Measurements from ENCODE around the gene CNIH1.

Gene CNIH1

GRCh38 chr14:54453252-54453651, 12.1 kb upstream of the CNIH1 start:
- Histone ChIP-seq H3K4me3 (replicated peaks; ENCODE audit: insufficient read depth, low read length) (no peak overlapping the region), H3K27ac (replicated peaks) (no peak overlapping the region), H3K27me3 (ENCODE audit: insufficient read depth, poor library complexity, severe bottlenecking) (no peaks in the 10 kb centered on the region)
- DNase-seq (ENCODE audit: low read depth in 1 of 2, low spot score in 1 of 2): no peak
- TF ChIP-seq SPI1 (IDR thresholded peaks at IDR 0.05; ENCODE audit: borderline replicate concordance, low read depth) (no peak), POLR2AphosphoS5 (IDR thresholded peaks at IDR 0.05; ENCODE audit: low read depth) (no peak), GABPA (IDR thresholded peaks at IDR 0.05; ENCODE audit: low read depth) (no peak), CTCF (IDR thresholded peaks at IDR 0.05; ENCODE audit: insufficient read depth, low read length) (no peak), REST (IDR thresholded peaks at IDR 0.05; ENCODE audit: insufficient replicate concordance, low read depth) (no peak)

GRCh38 chr14:54451961-54452360, 10.8 kb upstream of the CNIH1 start:
- DNase-seq (ENCODE audit: low read depth in 1 of 2, low spot score in 1 of 2): no peak
- Histone ChIP-seq H3K4me3 (replicated peaks; ENCODE audit: insufficient read depth, low read length) (no peak overlapping the region), H3K27ac (replicated peaks) (no peak overlapping the region), H3K27me3 (ENCODE audit: insufficient read depth, poor library complexity, severe bottlenecking) (no peaks in the 10 kb centered on the region)
- TF ChIP-seq POLR2AphosphoS5 (IDR thresholded peaks at IDR 0.05; ENCODE audit: low read depth) (no peak), REST (IDR thresholded peaks at IDR 0.05; ENCODE audit: insufficient replicate concordance, low read depth) (no peak), SPI1 (IDR thresholded peaks at IDR 0.05; ENCODE audit: borderline replicate concordance, low read depth) (no peak), GABPA (IDR thresholded peaks at IDR 0.05; ENCODE audit: low read depth) (no peak), CTCF (IDR thresholded peaks at IDR 0.05; ENCODE audit: insufficient read depth, low read length) (no peak)

GRCh38 chr14:54451121-54451601, 10.0 kb upstream of the CNIH1 start:
- H3K27ac ChIP-seq (replicated peaks): no peak overlapping the region
- no peaks in the 10 kb centered on the region for H3K27me3 ChIP-seq (ENCODE audit: insufficient read depth, poor library complexity, severe bottlenecking)
- TF ChIP-seq CTCF (IDR thresholded peaks at IDR 0.05; ENCODE audit: insufficient read depth, low read length) (no peak), GABPA (IDR thresholded peaks at IDR 0.05; ENCODE audit: low read depth) (no peak), SPI1 (IDR thresholded peaks at IDR 0.05; ENCODE audit: borderline replicate concordance, low read depth) (no peak), REST (IDR thresholded peaks at IDR 0.05; ENCODE audit: insufficient replicate concordance, low read depth) (no peak), POLR2AphosphoS5 (IDR thresholded peaks at IDR 0.05; ENCODE audit: low read depth) (no peak)
- no peak for DNase-seq (ENCODE audit: low read depth in 1 of 2, low spot score in 1 of 2)
- no peak overlapping the region for H3K4me3 ChIP-seq (replicated peaks; ENCODE audit: insufficient read depth, low read length)

All from HL-60 (cell line).